IMR-90 (cell line): ENCODE data around the gene MCTP1.

Experiments used
- CEBPB ChIP-seq: IDR thresholded peaks from 2 replicates; pipeline ENCODE4 v1.6.1; 2012; ENCODE audit warnings: low read depth, low read length, improper control_type of control experiment
- FOS ChIP-seq: fragments of 150-350 bp; IDR thresholded peaks from 2 replicates; pipeline ENCODE4 v1.6.1; 2016; ENCODE audit warnings: low read depth, low read length
- MAFK ChIP-seq: IDR thresholded peaks from 2 replicates; pipeline ENCODE4 v1.6.1; 2012; ENCODE audit warnings: low read depth, low read length, improper control_type of control experiment
- MXI1 ChIP-seq: IDR thresholded peaks from 2 replicates; pipeline ENCODE4 v1.6.1; 2012; ENCODE audit warnings: low read depth, mild to moderate bottlenecking, low read length, moderate library complexity, borderline replicate concordance
- NFE2L2 ChIP-seq: fragments of 150-350 bp; IDR thresholded peaks from 2 replicates; pipeline ENCODE4 v1.6.1; 2016; ENCODE audit warnings: low read depth, mild to moderate bottlenecking, low read length
- POLR2A ChIP-seq: IDR thresholded peaks from 2 replicates; pipeline ENCODE4 v1.6.1; 2012; ENCODE audit warnings: mild to moderate bottlenecking, low read depth, low read length
- RAD21 ChIP-seq: IDR thresholded peaks from 2 replicates; pipeline ENCODE4 v1.6.1; 2012; ENCODE audit warnings: low read length, improper control_type of control experiment
- RCOR1 ChIP-seq: IDR thresholded peaks from 2 replicates; pipeline ENCODE4 v1.6.1; 2012; ENCODE audit warnings: mild to moderate bottlenecking, low read length, improper control_type of control experiment; ENCODE audit not compliant: insufficient replicate concordance
- RFX5 ChIP-seq: IDR thresholded peaks from 2 replicates; pipeline ENCODE4 v1.8.0; 2012; ENCODE audit warnings: low read depth, mild to moderate bottlenecking, low read length, moderate library complexity
- SMC3 ChIP-seq: fragments of 150-350 bp; IDR thresholded peaks from 2 replicates; pipeline ENCODE4 v1.6.1; 2016; ENCODE audit warnings: low read depth, mild to moderate bottlenecking, antibody characterized with exemption, low read length, moderate library complexity
- TF ChIP-seq, protein P1 (sequence below): conservative IDR thresholded peaks from 2 replicates; pipeline ENCODE4 v1.5.1; 2012; ENCODE audit warnings: mild to moderate bottlenecking, low read depth, low read length, improper control_type of control experiment
- TF ChIP-seq, protein P2 (sequence below): fragments of 150-350 bp; IDR thresholded peaks from 2 replicates; pipeline ENCODE4 v1.6.1; 2016; ENCODE audit warnings: low read depth, mild to moderate bottlenecking, low read length, moderate library complexity, borderline replicate concordance
- TF ChIP-seq, protein P3 (sequence below): fragments of 150-350 bp; IDR thresholded peaks from 2 replicates; pipeline ENCODE4 v1.6.1; 2017; ENCODE audit warnings: mild to moderate bottlenecking, antibody characterized with exemption, low read length, low read depth

GRCh38 chr5:95084757-95085156 is 200.1 kb downstream of the MCTP1 start:
- TF ChIP-seq, protein P1, sequence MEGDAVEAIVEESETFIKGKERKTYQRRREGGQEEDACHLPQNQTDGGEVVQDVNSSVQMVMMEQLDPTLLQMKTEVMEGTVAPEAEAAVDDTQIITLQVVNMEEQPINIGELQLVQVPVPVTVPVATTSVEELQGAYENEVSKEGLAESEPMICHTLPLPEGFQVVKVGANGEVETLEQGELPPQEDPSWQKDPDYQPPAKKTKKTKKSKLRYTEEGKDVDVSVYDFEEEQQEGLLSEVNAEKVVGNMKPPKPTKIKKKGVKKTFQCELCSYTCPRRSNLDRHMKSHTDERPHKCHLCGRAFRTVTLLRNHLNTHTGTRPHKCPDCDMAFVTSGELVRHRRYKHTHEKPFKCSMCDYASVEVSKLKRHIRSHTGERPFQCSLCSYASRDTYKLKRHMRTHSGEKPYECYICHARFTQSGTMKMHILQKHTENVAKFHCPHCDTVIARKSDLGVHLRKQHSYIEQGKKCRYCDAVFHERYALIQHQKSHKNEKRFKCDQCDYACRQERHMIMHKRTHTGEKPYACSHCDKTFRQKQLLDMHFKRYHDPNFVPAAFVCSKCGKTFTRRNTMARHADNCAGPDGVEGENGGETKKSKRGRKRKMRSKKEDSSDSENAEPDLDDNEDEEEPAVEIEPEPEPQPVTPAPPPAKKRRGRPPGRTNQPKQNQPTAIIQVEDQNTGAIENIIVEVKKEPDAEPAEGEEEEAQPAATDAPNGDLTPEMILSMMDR, result no peak
- TF ChIP-seq POLR2A, result no peak
- TF ChIP-seq NFE2L2, result no peak
- TF ChIP-seq RCOR1, result no peak
- TF ChIP-seq, protein P2, sequence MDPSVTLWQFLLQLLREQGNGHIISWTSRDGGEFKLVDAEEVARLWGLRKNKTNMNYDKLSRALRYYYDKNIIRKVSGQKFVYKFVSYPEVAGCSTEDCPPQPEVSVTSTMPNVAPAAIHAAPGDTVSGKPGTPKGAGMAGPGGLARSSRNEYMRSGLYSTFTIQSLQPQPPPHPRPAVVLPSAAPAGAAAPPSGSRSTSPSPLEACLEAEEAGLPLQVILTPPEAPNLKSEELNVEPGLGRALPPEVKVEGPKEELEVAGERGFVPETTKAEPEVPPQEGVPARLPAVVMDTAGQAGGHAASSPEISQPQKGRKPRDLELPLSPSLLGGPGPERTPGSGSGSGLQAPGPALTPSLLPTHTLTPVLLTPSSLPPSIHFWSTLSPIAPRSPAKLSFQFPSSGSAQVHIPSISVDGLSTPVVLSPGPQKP, result no peak
- TF ChIP-seq MAFK, result no peak
- TF ChIP-seq MXI1, result no peak
- TF ChIP-seq RAD21, result no peak
- TF ChIP-seq CEBPB, result no peak
- no peak for TF ChIP-seq SMC3
- TF ChIP-seq, protein P3, sequence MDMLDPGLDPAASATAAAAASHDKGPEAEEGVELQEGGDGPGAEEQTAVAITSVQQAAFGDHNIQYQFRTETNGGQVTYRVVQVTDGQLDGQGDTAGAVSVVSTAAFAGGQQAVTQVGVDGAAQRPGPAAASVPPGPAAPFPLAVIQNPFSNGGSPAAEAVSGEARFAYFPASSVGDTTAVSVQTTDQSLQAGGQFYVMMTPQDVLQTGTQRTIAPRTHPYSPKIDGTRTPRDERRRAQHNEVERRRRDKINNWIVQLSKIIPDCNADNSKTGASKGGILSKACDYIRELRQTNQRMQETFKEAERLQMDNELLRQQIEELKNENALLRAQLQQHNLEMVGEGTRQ, result no peak
- TF ChIP-seq FOS, result no peak
- no peak for TF ChIP-seq RFX5
